HG02763 (cell line): ENCODE measurements around the gene PSTK.

Source experiments
- ATAC-seq: cut with Tn5 transposase; IDR thresholded peaks from one replicate; pipeline ENCODE4 v1.9.1; 2021; ENCODE audit warnings: mild to moderate bottlenecking, moderate library complexity; ENCODE audit not compliant: unreplicated experiment

PSTK gene

GRCh38 chr10:123018531-123018930 is 38.3 kb downstream of the PSTK start:
- no peak for ATAC-seq

- no peak for ATAC-seq
Measured at GRCh38 chr10:123019264-123019663, 39.1 kb downstream of the PSTK start.

GRCh38 chr10:123019941-123020703 is 39.9 kb downstream of the PSTK start:
- ATAC-seq = no peak

GRCh38 chr10:123021517-123021916 is 41.3 kb downstream of the PSTK start:
- ATAC-seq = no peak

GRCh38 chr10:123024540-123024939 is 44.3 kb downstream of the PSTK start:
- no peak for ATAC-seq

- no peak for ATAC-seq
Measured at GRCh38 chr10:123026302-123026701, 46.1 kb downstream of the PSTK start.

GRCh38 chr10:123027861-123028260 is 47.7 kb downstream of the PSTK start:
- no peak for ATAC-seq

GRCh38 chr10:123031124-123031523 is 50.9 kb downstream of the PSTK start:
- ATAC-seq = no peak

GRCh38 chr10:123034332-123034731 is 54.1 kb downstream of the PSTK start:
- ATAC-seq = no peak

- ATAC-seq = no peak
Measured at GRCh38 chr10:123035467-123036086, 55.4 kb downstream of the PSTK start.

GRCh38 chr10:123038782-123039631 is 58.8 kb downstream of the PSTK start:
- no peak for ATAC-seq

GRCh38 chr10:123039632-123039930 is 59.4 kb downstream of the PSTK start:
- no peak for ATAC-seq
